Measurements from ENCODE around the gene MAOB.
"Not testable (repeated sequence)": the region's sequence is repeated elsewhere in the genome, so short reads cannot be mapped to it uniquely, and the experiment has no call there.

The MAOB gene

GRCh38 chrX:43882294-43882681 is at the start of gene MAOB:
TSS of gene MAOB (minus strand) at chrX:43882450. CDS start at chrX:43882299, 151 bp downstream.
- no peak for DNase-seq (ENCODE audit: low spot score)

- DNase-seq (ENCODE audit: low spot score): not testable (repeated sequence)
Observed at GRCh38 chrX:43922032-43922431, 39.8 kb upstream of the MAOB start.

GRCh38 chrX:43910772-43911171 is 28.5 kb upstream of the MAOB start:
- not testable (repeated sequence) for DNase-seq (ENCODE audit: low spot score)

GRCh38 chrX:43910012-43910411 is 27.8 kb upstream of the MAOB start:
- no peak for DNase-seq (ENCODE audit: low spot score)

- DNase-seq (ENCODE audit: low spot score): no peak
Observed at GRCh38 chrX:43909141-43909540, 26.9 kb upstream of the MAOB start.

GRCh38 chrX:43899878-43900815 is 17.9 kb upstream of the MAOB start:
- DNase-seq (ENCODE audit: low spot score): no peak

GRCh38 chrX:43898406-43899035 is 16.3 kb upstream of the MAOB start:
- no peak for DNase-seq (ENCODE audit: low spot score)

GRCh38 chrX:43897290-43897689 is 15.0 kb upstream of the MAOB start:
- DNase-seq (ENCODE audit: low spot score): no peak

- DNase-seq (ENCODE audit: low spot score): no peak
Observed at GRCh38 chrX:43892336-43892870, 10.2 kb upstream of the MAOB start.

GRCh38 chrX:43885617-43886016 is 3.4 kb upstream of the MAOB start:
- DNase-seq (ENCODE audit: low spot score): no peak

- no peak for DNase-seq (ENCODE audit: low spot score)
Observed at GRCh38 chrX:43881410-43882293, 598 bp downstream of the MAOB start.

GRCh38 chrX:43880425-43880824 is 1.8 kb downstream of the MAOB start:
- DNase-seq (ENCODE audit: low spot score): no peak

GRCh38 chrX:43878906-43879526 is 3.2 kb downstream of the MAOB start:
- no peak for DNase-seq (ENCODE audit: low spot score)

GRCh38 chrX:43876680-43877079 is 5.6 kb downstream of the MAOB start:
- DNase-seq (ENCODE audit: low spot score): no peak

GRCh38 chrX:43870758-43871419 is 11.4 kb downstream of the MAOB start:
- no peak for DNase-seq (ENCODE audit: low spot score)

GRCh38 chrX:43870011-43870410 is 12.2 kb downstream of the MAOB start:
- DNase-seq (ENCODE audit: low spot score): no peak

GRCh38 chrX:43868791-43869190 is 13.5 kb downstream of the MAOB start:
- DNase-seq (ENCODE audit: low spot score): peak; percentile 12

GRCh38 chrX:43866423-43866822 is 15.8 kb downstream of the MAOB start:
- no peak for DNase-seq (ENCODE audit: low spot score)

- DNase-seq (ENCODE audit: low spot score): no peak
Observed at GRCh38 chrX:43865791-43866190, 16.5 kb downstream of the MAOB start.

GRCh38 chrX:43862434-43862833 is 19.8 kb downstream of the MAOB start:
- no peak for DNase-seq (ENCODE audit: low spot score)

- DNase-seq (ENCODE audit: low spot score): no peak
Observed at GRCh38 chrX:43861750-43862149, 20.5 kb downstream of the MAOB start.
